Neural cell (in vitro differentiated cells): ENCODE data around the gene IDUA. TPM values are rescaled to one million over a fixed set of nuclear protein-coding genes. Genes with fewer than 3 reads are reported as not detected.

ENCODE experiments used
- H2AFZ ChIP-seq: fragments of 200-600, 300-800 bp; sonication (generic), shearing (Covaris generic); 2 replicates; pipeline ENCODE4 v1.6.0; 2014; ENCODE audit warnings: low read depth, mild to moderate bottlenecking, antibody characterized with exemption, low read length, moderate library complexity
- H3F3A ChIP-seq: fragments of 200-600 bp; shearing (Covaris generic); 2 replicates; pipeline ENCODE4 v1.6.1; 2016; ENCODE audit warnings: mild to moderate bottlenecking, moderate library complexity, mixed read lengths, antibody characterized with exemption, low read length; ENCODE audit not compliant: insufficient read depth, poor library complexity, severe bottlenecking
- H3K27ac ChIP-seq: fragments of 200-600, 300-800 bp; sonication (generic), shearing (Covaris generic); 2 replicates; pipeline ENCODE4 v1.5.1; 2014; ENCODE audit warnings: mild to moderate bottlenecking, low read length, moderate library complexity
- H3K27me3 ChIP-seq: fragments of 300-800, 200-600 bp; sonication (generic), shearing (Covaris generic); 2 replicates; pipeline ENCODE4 v1.6.0; 2014; ENCODE audit warnings: mild to moderate bottlenecking, low read depth, low read length, moderate library complexity; ENCODE audit not compliant: insufficient read depth
- H3K36me3 ChIP-seq: fragments of 300-800, 200-600 bp; sonication (generic), shearing (Covaris generic); 2 replicates; pipeline ENCODE4 v1.5.1; 2014; ENCODE audit warnings: mild to moderate bottlenecking, antibody characterized with exemption, low read length, moderate library complexity; ENCODE audit not compliant: insufficient read depth
- H3K4me2 ChIP-seq: fragments of 300-800, 200-600 bp; sonication (generic), shearing (Covaris generic); 2 replicates; pipeline ENCODE4 v1.6.0; 2014; ENCODE audit warnings: mild to moderate bottlenecking, low read length
- H3K4me3 ChIP-seq: fragments of 300-800, 200-600 bp; sonication (generic), shearing (Covaris generic); 2 replicates; pipeline ENCODE4 v1.5.1; 2014; ENCODE audit warnings: mild to moderate bottlenecking, low read length, moderate library complexity
- H3K79me2 ChIP-seq: fragments of 200-600 bp; shearing (Covaris generic); replicated peaks from 2 replicates; pipeline ENCODE4 v1.6.0; 2014; ENCODE audit warnings: mild to moderate bottlenecking, low read length, moderate library complexity; ENCODE audit not compliant: insufficient read depth
- H3K9ac ChIP-seq: fragments of 300-800, 200-600 bp; sonication (generic), shearing (Covaris generic); 2 replicates; pipeline ENCODE4 v1.6.1; 2016; ENCODE audit warnings: mild to moderate bottlenecking, low read length, mixed read lengths
- H3K9me2 ChIP-seq: fragments of 200-600 bp; shearing (Covaris generic); 2 replicates; pipeline ENCODE4 v1.6.1; 2016; ENCODE audit warnings: mild to moderate bottlenecking, low read length, mixed read lengths; ENCODE audit not compliant: insufficient read depth
- H3K9me3 ChIP-seq: fragments of 200-600, 300-800 bp; sonication (generic), shearing (Covaris generic); 2 replicates; pipeline ENCODE4 v1.6.1; 2016; ENCODE audit warnings: mild to moderate bottlenecking, mixed run types, low read length, moderate library complexity, mixed read lengths
- H4K20me1 ChIP-seq: fragments of 200-600 bp; shearing (Covaris generic); 2 replicates; pipeline ENCODE4 v1.6.1; 2016; ENCODE audit warnings: mild to moderate bottlenecking, mixed run types; ENCODE audit not compliant: insufficient read depth
- CTCF ChIP-seq: fragments of 450-650 bp; IDR thresholded peaks from 2 replicates; pipeline ENCODE4 v1.5.1; 2014; ENCODE audit warnings: antibody characterized with exemption, mild to moderate bottlenecking, moderate library complexity; ENCODE audit not compliant: poor library complexity, severe bottlenecking
- EP300 ChIP-seq: fragments of 450-650 bp; conservative IDR thresholded peaks from 2 replicates; pipeline ENCODE4 v1.6.1; 2014; ENCODE audit warnings: antibody characterized with exemption, mild to moderate bottlenecking, moderate library complexity; ENCODE audit not compliant: poor library complexity, severe bottlenecking
- EZH2 ChIP-seq: fragments of 200-600, 300-800 bp; shearing (Covaris generic), sonication (generic); IDR thresholded peaks from 2 replicates; pipeline ENCODE4 v1.6.1; 2014; ENCODE audit warnings: antibody characterized with exemption, low read length, borderline replicate concordance, mild to moderate bottlenecking; ENCODE audit not compliant: insufficient read depth, poor library complexity, severe bottlenecking
- MXI1 ChIP-seq: fragments of 450-650 bp; conservative IDR thresholded peaks from 2 replicates; pipeline ENCODE4 v1.6.1; 2014; ENCODE audit warnings: antibody characterized with exemption, mild to moderate bottlenecking; ENCODE audit not compliant: poor library complexity, severe bottlenecking
- POLR2AphosphoS5 ChIP-seq: IDR thresholded peaks from 2 replicates; pipeline ENCODE4 v1.6.1; 2012
- RAD21 ChIP-seq: fragments of 450-650 bp; conservative IDR thresholded peaks from 2 replicates; pipeline ENCODE4 v1.6.1; 2014; ENCODE audit warnings: antibody characterized with exemption, mild to moderate bottlenecking, moderate library complexity
- REST ChIP-seq: IDR thresholded peaks from 2 replicates; pipeline ENCODE4 v1.6.1; 2012; ENCODE audit warnings: borderline replicate concordance
- SMC3 ChIP-seq: fragments of 450-650 bp; conservative IDR thresholded peaks from 2 replicates; pipeline ENCODE4 v1.6.1; 2014; ENCODE audit warnings: antibody characterized with exemption, mild to moderate bottlenecking, moderate library complexity; ENCODE audit not compliant: poor library complexity
- TAF1 ChIP-seq: IDR thresholded peaks from 2 replicates; pipeline ENCODE4 v1.6.1; 2012; ENCODE audit warnings: low read depth
- polyA plus RNA-seq: library from polyadenylated mRNA; depleted of rRNA; stranded (reverse); fragments of >200 nt; gene quantifications from 2 replicates; pipeline ENCODE4 v1.2.3, GENCODE V29; 2014

IDUA gene
- polyA plus RNA-seq, 1 donor from 2014 or later = 12.7 TPM

- Histone ChIP-seq H3K27me3 (no peaks in the 10 kb centered on the region), H3K79me2 (no peaks in the 10 kb centered on the region), H3K4me2 (no peak overlapping the region), H3K9ac (no peak overlapping the region), H3K9me2 (no peaks in the 10 kb centered on the region), H4K20me1 (no peaks in the 10 kb centered on the region), H3K9me3 (no peaks in the 10 kb centered on the region), H2AFZ (no peak overlapping the region), H3F3A (no peaks in the 10 kb centered on the region), H3K4me3 (no peak overlapping the region), H3K36me3 (no peaks in the 10 kb centered on the region), H3K27ac (no peak overlapping the region)
- TF ChIP-seq SMC3 = no peak
- no peak for TF ChIP-seq POLR2AphosphoS5
- no peak for TF ChIP-seq EZH2
- TF ChIP-seq EP300 = no peak
- no peak for TF ChIP-seq TAF1
- no peak for TF ChIP-seq CTCF
- TF ChIP-seq RAD21 = no peak
- no peak for TF ChIP-seq REST
- TF ChIP-seq MXI1 = no peak
Measured at GRCh38 chr4:955161-955921, 31.5 kb upstream of the IDUA start.

GRCh38 chr4:955931-956381 is 30.9 kb upstream of the IDUA start:
- H3K4me3 ChIP-seq = no peak overlapping the region
- H3K79me2 ChIP-seq = no peaks in the 10 kb centered on the region
- H3K27me3 ChIP-seq = no peaks in the 10 kb centered on the region
- H3K9me2 ChIP-seq = no peaks in the 10 kb centered on the region
- no peaks in the 10 kb centered on the region for H3K36me3 ChIP-seq
- H2AFZ ChIP-seq = no peak overlapping the region
- H3K4me2 ChIP-seq = no peak overlapping the region
- no peak overlapping the region for H3K27ac ChIP-seq
- H3F3A ChIP-seq = no peaks in the 10 kb centered on the region
- no peaks in the 10 kb centered on the region for H3K9me3 ChIP-seq
- no peak overlapping the region for H3K9ac ChIP-seq
- no peak for TF ChIP-seq RAD21
- no peak for TF ChIP-seq SMC3
- no peak for TF ChIP-seq REST
- TF ChIP-seq MXI1 = no peak
- TF ChIP-seq POLR2AphosphoS5 = no peak
- TF ChIP-seq EP300 = no peak
- TF ChIP-seq CTCF = no peak
- no peak for TF ChIP-seq TAF1
- no peak for TF ChIP-seq EZH2
- H4K20me1 ChIP-seq = no peaks in the 10 kb centered on the region
